ENCODE measurements around the gene FOXB1.

Gene FOXB1

DNA sequence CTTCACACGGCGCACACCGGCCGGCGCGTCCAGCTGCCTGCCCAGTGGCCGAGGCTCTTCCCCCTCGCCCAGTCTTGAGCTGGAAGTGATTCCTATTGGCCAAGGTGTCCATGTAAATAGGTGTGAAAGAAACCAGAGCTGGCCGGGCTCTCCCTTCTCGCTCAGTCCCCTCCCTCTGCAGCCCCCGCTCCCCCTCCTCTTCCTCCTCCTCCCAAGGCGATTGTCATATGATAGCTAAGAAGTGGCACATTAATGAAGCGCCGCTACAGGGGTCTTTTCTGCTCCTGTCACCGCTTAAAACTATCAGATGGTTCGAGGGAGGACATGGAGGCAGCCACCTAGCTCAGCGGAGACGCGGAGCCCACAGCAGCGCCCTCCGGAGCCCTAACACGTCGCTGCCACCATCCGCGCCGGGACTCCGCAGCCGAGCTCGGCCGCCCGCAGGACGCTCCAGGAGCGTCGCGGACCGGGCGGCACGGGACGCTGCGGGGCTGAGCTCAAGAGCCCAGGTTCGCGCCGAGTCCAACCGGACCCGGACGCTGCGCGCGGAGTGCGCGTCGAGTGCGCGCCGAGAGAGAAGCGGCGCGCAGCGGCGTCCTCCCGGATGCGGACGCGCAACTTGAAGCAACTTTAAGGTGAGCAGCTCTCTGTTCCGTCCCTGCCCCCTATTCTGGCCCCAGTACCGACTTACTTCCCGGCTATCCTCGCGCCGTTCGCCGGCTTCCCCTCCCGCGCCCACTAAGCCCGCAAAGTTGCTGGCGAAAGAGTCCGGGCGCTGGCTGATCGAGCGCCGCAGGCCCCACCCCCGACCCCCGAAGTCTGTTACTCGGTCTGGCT is at the start of gene FOXB1:
Gene FOXB1, plus strand, starts transcription at position 303 of the 837 bp plus-strand sequence. CDS start 653 bp downstream, outside the sequence.
- DNase-seq, result no peak

DNA sequence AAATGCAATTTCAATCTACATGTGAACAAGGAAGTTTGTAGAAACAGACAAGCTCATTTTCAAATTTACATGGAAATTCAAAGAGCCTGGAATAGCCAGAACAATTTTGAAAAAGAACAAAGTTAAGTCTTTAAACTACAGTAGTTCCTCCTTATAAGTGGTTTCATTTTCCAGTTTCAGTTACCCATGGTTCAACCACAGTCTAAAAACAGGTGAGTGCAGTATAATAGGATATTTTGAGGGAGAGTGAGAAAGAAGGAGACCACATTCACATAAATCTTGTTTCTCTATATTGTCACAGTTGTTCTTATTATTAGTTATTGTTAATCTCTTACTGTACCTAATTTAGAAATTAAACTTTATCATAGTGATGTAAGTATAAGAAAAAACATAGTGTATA is 45.8 kb upstream of the FOXB1 start:
- DNase-seq, result no peak

GRCh38 chr15:59960318-59960717 is 43.8 kb upstream of the FOXB1 start:
- DNase-seq, result no peak

- DNase-seq, result no peak
These were observed 40.8 kb upstream of the FOXB1 start for GRCh38 chr15:59963322-59963721.

DNA sequence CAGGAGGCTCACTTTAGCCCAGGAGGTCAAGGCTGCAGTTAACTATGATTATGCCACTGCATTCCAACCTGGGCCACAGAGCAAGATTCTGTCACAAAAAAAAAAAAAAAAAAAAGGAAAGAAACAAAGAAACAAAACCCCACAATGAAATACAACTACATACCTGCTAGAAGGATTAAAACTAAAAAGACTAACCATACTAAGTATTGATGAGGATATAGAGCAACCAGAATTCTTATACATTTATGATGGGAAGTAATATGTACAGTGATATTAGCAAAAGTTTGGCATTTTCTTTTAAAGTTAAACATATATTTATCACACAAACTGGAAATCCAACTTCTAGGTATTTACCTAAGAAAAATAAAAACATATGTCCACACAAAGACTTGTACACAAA is 40.2 kb upstream of the FOXB1 start:
- DNase-seq, result no peak

DNA sequence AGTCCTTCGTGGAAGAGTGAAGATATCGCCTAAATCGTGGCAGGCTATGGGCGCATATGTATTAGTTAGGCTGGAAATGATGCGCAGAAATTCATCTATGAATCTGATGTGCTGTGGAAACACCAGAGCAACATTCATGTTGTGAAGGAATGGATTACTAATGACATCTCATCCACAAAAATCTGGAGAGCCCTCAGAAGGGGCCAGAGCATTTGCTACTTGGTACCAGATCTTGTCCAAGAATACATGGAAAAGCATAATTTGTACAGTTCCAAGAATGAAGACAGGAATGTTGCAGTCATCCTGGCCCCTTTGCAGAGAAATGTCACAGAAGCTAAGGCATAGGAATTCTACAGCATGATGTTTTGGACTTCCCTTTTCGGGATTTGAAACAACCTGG is 38.4 kb upstream of the FOXB1 start:
- no peak for DNase-seq

DNA sequence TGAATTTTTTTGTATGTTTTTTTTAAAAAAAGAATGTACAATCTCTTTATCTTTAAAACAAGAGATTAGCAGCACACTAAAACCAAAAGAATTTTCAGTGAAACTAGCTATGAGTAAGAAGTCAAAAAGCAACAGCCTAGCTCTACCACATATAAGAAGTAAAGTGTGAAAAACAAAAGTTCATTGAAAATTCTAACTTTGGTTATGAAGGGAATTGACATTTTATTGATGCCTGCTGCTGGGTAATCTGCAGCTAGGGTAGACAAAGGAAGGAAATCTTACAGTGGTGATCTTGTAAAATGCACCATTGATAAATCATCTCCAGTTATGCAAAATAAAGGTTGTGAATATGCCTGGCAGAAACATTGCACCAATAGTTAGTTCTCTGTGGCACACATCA is 37.8 kb upstream of the FOXB1 start:
- DNase-seq, result no peak

- no peak for DNase-seq
These were observed 35.8 kb upstream of the FOXB1 start for GRCh38 chr15:59968314-59968713.

DNA sequence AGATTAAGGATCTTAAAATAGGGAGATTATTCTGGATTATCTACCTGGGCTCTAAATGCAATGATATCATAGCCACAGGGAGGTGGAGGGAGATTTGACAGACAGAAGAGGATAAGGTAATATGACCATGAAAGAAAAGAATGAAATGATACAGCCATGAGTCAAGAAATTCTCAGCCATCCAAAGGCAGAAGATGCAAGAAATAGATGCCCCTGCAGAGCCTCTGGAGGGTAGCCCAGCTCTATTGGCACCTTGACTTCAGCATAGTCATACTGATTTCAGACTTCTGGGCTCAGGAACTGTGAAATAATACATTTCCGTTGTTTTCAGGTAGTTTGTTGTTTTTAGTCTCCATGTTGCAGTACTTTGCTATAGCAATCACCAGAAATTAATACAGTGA is 31.9 kb upstream of the FOXB1 start:
- DNase-seq, result no peak

- DNase-seq, result peak; percentile 62
These were observed 27.4 kb upstream of the FOXB1 start for GRCh38 chr15:59976480-59977271.

DNA sequence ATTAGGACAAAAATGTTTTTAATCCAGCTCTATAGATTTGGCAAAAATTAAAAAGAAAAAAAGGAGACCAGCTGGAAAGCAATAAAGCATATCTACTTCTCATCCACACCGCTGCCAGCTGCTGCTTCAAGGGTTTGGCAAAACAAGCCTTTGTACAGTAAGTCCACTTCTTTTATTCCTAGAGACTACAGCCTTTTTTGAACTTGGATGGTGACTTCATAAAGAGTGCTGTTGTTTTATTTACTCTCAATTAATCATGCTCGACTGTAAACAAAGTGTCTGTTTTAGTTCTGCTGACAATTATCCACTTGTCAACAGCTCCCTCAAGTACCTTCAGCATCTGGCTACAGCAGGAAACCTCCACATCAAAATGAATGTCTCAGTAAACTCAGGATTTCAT is 12.3 kb upstream of the FOXB1 start:
- no peak for DNase-seq

GRCh38 chr15:59993041-59993750 is 10.9 kb upstream of the FOXB1 start:
- no peak for DNase-seq

DNA sequence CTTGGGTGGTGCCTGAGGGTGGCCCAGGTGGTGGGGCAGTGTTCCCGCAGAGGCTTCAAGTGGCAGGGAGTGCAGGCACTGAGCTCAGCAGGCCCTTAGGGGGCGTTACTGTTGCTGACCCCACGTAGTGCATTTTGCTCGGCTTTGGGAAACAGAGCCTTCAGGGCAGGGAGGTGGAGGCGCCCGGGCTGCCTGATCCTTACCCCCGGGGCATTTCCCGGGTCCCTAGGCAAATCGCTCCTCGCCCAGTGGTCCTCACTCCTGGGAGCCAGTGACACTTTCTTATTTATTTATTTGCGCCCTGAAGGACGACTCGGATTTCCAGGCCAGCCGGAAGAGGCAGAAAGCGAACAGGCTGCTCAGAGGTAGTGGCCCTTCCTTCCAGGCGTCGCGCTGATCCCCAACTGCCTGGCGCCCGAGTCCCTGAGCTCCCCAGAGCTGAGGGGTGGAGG is 10.1 kb upstream of the FOXB1 start:
- DNase-seq, result no peak

DNA sequence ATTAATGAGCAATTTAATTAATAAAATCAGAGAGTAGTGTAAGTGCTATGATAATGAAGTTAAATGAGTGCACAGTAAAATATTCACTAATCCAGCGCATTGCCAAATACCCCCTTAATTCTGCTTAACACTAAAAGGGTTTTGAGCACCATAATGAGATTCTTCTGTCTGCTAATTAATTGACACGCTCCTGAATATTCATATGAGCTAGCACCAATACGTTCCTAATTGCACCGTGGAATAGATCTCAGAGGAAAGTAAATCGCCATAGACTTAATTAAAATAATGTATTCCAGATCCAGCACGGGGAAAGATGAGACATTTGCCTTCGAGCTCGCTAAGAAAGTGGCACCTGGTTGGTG is 9.6 kb upstream of the FOXB1 start:
- no peak for DNase-seq

GRCh38 chr15:59994888-59995557 is 9.1 kb upstream of the FOXB1 start:
- no peak for DNase-seq

- no peak for DNase-seq
These were observed 8.4 kb upstream of the FOXB1 start for GRCh38 chr15:59995568-59996297.

- DNase-seq, result no peak
These were observed 7.6 kb upstream of the FOXB1 start for GRCh38 chr15:59996298-59997041.

- DNase-seq, result peak; percentile 45
These were observed 6.9 kb upstream of the FOXB1 start for GRCh38 chr15:59997070-59997701.

DNA sequence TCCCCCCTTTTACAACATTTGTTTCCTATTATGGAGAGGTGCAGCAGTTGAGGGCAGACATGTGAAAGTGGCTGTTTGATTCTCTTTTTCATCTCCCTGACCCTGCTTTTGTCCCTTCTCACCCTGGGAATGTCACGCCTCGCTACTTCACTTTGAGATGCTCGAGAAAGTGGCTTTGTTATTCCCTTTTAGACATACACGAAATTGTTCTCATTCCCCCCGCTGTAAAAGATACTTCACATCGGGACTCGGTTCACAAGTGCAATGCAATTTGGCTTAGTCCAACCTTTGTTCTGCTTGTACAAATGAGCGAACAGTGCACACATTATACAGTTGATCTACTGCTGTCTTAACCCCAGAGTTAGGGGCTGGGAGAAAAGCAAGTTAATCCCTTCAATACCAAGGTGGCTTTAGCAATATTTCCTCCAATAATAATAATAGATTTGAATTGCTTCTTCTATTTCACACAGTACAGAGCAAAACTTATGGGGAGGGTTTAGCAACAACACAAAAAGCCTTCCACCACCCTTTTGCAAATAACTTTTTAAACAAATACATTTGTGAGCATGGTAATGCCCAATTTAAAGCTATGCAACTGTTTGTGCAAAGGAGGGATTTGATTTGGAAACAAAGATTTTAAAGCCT is 5.7 kb upstream of the FOXB1 start:
- DNase-seq, result no peak

DNA sequence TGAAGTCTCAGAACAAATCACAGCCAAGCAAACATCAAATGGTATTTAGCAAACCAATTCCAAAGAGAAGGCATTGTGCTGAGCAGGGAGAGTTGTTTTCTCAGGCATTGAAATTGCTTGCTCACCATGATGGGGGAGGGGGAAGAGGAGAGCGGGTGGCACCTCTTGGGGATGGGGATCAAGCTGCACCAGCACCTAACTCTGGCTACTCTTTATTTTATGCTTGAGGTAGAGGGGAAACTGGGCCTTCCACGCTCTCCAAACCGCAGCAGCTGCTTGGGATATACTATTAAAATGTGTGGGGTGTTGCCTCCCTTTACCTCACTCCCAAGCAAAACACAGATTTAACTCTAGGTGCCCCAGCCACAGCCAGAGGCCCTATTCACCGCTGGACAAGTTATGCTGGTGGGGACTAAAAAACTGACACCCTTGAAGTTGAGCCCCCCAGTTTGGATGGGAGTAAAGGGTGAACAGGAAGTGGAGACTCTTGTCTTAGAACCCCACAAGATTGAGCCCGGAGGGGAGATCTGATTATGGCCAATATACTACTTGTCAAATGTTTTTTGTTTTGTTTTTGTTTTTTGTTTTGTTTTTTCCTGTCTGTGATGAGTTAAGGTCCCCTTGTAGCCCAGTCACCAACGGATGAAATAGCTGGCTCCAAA is 5.0 kb upstream of the FOXB1 start:
- DNase-seq, result no peak

Measured in CD4-positive, alpha-beta T cell treated with Interleukin-15 for 1 hour (primary cell).